MM.1S (cell line): ENCODE measurements around the gene FBXO17.

Experiments
- EZH2phosphoT487 ChIP-seq: fragments of 300-600 bp; sonication (generic); IDR thresholded peaks from 2 replicates; pipeline ENCODE4 v1.6.1; 2018; ENCODE audit warnings: antibody characterized with exemption, low read length
- TF ChIP-seq, protein P1 (sequence below): fragments of 300-600 bp; sonication (generic); IDR thresholded peaks from 2 replicates; pipeline ENCODE4 v1.5.1; 2016; ENCODE audit warnings: antibody characterized with exemption, low read length, mixed read lengths

DNA sequence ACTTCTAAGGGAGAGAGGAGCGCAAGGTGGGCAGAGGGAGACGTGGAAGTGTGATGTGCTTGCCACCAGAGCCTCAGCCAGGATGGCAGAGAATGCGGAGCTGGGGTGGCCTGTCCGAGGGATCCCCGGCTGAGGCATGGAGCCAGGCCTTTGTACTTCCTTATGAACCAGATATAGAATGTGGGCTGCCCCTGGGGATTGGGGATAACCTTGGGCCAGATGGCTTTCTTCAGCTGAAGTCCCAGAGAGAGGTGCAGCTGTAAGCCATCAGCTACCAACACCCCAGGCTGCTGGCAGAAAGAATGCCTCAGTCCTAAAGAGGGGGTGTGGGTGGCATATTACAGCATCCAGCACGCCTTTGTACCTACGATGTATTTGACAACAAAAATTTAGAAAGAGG lies 25.5 kb upstream of the FBXO17 start:
- TF ChIP-seq EZH2phosphoT487: no peak
- TF ChIP-seq, protein P1, sequence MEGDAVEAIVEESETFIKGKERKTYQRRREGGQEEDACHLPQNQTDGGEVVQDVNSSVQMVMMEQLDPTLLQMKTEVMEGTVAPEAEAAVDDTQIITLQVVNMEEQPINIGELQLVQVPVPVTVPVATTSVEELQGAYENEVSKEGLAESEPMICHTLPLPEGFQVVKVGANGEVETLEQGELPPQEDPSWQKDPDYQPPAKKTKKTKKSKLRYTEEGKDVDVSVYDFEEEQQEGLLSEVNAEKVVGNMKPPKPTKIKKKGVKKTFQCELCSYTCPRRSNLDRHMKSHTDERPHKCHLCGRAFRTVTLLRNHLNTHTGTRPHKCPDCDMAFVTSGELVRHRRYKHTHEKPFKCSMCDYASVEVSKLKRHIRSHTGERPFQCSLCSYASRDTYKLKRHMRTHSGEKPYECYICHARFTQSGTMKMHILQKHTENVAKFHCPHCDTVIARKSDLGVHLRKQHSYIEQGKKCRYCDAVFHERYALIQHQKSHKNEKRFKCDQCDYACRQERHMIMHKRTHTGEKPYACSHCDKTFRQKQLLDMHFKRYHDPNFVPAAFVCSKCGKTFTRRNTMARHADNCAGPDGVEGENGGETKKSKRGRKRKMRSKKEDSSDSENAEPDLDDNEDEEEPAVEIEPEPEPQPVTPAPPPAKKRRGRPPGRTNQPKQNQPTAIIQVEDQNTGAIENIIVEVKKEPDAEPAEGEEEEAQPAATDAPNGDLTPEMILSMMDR: no peak
